M059J (cell line): ENCODE results near the gene LGALS1. TPM values are rescaled to one million over a fixed set of nuclear protein-coding genes. Genes with fewer than 3 reads are reported as not detected.
A peak's percentile ranks its signal among the peaks of the same experiment; 100 is the strongest.

Source experiments
- DNase-seq: peaks from one replicate; pipeline ENCODE4 v3.0.0-alpha.2; 2012; ENCODE audit warnings: low read depth
- total RNA-seq: library from RNA; depleted of rRNA; stranded (reverse); fragments of >200 nt; shearing (Covaris generic); gene quantifications from 2 replicates; pipeline ENCODE4 v1.2.3, GENCODE V29; 2014

The LGALS1 gene
- total RNA-seq, 1 experiment from 2014 or later: 2,501 TPM

DNA sequence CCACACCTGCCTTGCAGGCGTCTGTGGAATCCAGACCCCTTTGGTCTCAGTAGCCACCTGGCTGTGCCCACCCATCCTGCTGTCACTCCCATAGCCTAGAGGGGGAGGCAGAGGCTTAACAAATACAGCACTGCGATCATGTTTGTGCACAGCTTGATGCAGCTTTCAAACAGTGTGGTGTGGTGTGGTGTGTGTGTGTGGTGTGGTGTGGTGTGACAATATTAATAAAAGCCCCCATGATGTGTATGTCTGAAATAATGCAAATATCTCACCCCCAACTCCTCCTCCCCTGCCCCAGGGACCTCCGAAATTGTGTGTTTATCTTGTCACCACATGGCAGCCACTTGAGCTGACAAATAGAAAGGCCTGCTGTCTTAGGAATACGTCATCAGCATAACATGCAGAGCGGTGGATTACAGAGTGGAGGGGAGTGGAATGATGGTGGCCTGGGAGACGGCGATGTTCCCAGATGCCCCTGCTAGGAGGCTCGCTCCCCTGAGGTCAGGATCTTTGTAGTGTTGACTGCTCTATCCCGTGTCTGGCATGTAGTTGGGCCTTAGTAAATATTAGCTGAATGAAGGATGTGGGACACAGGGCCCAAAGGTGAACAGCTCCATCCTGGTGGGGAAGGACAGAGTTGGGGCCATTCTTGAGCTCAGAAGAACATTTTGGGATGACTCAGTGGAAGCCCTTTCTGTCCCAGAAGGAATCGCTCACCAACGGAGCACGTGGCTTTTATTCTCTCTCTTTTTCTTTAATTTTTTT, 14.1 kb upstream of the LGALS1 start:
- DNase-seq: no peak

DNA sequence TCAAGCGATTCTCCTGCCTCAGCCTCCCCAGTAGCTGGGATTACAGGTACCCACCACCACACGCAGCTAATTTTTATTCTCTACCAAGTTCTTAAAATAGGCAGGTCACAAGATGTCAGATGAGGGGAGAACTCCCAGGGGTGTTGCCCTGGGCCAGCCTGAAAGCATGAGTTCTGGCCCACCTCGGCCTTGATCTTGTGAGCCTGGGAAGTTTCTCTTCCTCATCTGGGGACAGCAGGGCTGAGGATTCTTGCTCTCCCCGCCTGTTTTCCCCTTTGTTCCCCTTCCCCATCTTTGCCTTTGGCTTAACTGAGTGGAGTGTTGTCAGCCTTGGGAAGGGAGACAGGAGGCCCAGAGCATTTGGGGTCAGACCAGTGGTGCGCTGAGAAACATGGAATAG, 13.4 kb upstream of the LGALS1 start:
- no peak for DNase-seq

GRCh38 chr22:37663521-37664140, 11.8 kb upstream of the LGALS1 start:
- DNase-seq: no peak

DNA sequence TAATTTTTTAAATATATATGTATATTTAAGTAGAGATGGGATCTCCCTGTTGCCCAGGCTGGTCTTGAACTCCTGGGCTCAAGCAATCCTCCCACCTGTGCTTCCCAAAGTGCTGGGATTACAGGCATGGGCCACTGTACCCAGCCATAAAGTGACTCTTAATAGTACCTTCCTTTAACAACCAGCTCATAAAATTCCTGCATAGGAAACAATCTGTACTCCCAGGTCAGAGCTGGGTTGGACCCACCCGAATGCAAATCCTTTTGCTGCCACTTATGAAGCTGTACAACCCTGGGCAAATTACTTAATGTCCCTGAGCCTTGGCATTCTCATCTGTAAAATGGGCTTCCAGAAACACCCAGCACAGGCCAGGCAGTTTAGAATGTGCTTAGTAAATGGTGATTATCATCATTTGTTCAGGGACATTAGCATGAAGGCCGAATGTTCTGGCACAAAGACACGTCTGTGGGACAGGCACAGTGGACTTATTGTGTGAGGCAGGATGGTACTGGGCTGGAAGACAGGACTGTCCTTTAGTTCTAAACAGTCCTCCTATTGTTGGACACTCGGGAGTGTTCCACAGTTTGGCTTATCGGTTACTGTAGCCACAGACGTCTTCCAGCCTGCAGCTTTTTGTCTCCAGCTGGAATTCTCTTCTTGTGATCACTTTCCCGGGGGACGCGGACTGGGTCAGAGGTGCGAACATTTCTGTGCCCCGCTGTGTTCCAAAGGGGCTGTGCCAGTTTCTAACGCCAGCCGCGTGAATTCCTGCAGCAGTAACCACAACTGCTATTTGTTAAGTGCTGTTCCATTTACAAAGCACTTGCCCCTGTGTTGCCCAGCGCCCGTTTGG, 11.0 kb upstream of the LGALS1 start:
- no peak for DNase-seq

GRCh38 chr22:37665487-37665886, 9.9 kb upstream of the LGALS1 start:
- no peak for DNase-seq

GRCh38 chr22:37669586-37669985, 5.8 kb upstream of the LGALS1 start:
- DNase-seq: peak; percentile 68

GRCh38 chr22:37672206-37672919, 3.1 kb upstream of the LGALS1 start:
- no peak for DNase-seq

GRCh38 chr22:37672920-37673455, 2.4 kb upstream of the LGALS1 start:
- no peak for DNase-seq

GRCh38 chr22:37674248-37674647, 1.2 kb upstream of the LGALS1 start:
- DNase-seq: no peak

- peak; percentile 56 for DNase-seq
Measured at GRCh38 chr22:37675930-37676735, 697 bp downstream of the LGALS1 start.

- peak; percentile 93 for DNase-seq
Measured at GRCh38 chr22:37676736-37677492, 1.5 kb downstream of the LGALS1 start.

- DNase-seq: no peak
Measured at GRCh38 chr22:37677493-37677974, 2.1 kb downstream of the LGALS1 start.

DNA sequence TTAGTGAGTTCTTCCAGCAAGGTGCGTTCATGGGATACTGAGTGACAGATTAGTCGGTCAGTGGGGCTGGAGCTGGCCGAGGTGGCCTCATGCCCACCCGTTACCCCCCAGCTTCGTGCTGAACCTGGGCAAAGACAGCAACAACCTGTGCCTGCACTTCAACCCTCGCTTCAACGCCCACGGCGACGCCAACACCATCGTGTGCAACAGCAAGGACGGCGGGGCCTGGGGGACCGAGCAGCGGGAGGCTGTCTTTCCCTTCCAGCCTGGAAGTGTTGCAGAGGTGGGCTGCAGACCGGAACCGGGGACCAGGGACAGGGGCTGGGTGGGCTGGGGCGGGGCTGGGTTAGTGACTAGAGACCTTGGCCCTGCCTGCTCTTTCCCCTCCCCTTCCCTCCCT, 2.9 kb downstream of the LGALS1 start:
- no peak for DNase-seq

- no peak for DNase-seq
Measured at GRCh38 chr22:37679670-37680069, 4.2 kb downstream of the LGALS1 start.

DNA sequence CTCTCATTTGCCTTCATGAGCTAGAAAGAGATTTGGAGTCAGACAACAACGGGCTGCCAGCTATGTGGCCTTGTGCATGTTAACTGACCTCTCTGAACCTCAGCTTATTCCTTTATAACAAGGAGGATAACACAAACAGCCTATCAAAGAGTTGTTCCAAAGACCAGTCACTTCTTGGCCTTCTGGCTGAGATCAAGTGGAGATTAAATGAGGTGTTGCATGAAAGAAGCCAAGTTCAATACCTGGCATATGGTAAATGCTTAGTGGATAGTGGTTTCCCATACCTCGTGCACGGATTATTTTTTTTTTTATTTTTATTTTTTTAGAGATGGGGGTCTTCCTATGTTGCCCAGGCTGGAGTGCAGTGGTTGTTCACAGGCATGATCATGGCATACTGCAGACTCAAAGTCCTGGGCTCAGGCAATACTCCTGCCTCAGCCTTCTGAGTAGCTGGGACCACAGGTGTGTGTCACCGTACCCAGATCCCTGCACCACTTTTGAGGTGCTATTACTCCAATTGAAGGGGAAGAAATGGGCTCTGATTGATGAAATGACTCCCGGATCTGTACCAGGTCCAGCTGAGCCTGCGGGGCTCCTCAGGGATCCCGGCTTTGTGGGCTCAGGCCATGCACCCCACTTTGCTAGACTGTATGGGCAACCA, 4.9 kb downstream of the LGALS1 start:
- peak; percentile 47 for DNase-seq

- DNase-seq: peak; percentile 61
Measured at GRCh38 chr22:37681001-37681424, 5.6 kb downstream of the LGALS1 start.

DNA sequence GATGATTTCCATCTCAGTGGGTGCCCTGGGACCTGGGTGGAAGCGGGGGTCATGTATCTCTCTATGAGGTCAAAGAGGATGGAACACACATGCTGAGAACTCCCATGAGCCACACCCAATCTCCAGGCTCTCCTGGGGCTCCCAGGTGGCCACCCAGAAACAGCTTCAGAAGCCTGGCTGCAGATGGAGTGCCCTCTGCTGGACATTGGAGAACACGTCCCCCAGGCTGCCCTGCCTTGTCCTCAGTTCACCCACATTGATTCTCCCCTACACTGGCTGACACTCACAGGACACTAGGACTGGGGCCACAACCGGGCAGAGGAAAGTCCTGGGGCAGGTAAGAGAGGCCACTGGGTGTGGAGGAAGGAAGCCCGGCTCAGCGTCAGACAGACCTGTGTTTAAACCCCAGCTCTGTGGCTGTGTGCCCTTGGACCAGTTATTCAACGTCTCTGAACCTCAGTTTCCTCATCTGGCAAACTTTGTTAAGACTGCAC, 6.2 kb downstream of the LGALS1 start:
- DNase-seq: peak; percentile 76

DNA sequence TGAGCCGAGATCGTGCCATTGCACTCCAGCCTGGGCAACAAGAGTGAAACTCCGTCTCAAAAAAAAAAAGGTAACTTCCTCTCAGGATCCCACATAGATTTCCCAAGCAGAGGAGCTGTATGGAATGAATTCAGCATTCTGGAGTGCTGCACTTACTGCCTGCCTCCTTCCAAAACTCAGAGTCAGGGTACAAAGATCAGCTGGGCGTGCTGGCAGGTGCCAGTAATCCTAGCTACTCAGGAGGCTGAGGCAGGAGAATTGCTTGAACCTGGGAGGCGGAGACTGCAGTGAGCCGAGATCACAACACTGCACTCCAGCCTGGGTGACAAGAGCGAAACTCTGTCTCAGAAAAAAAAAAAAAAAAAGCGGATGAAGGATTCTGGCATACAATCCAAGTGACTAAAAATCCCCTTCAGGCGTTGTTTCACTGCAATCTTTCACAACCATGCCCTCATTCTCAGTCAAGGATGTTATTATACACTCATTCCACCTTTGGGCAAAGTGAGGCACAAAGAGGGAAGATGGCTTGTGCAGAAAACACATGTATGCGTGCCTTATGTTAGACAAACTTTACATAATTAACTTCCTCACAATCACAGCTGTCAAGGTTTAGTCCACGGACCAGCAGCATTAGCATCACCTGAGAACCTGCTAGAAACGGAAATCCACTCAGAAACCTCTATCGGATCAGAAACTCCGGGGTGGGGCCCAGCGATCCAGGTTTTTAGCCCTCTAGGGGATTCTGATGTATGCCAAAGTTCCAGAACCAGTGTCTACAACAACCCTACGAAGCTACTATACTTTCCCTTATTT, 9.6 kb downstream of the LGALS1 start:
- no peak for DNase-seq
